CD1c-positive myeloid dendritic cell (primary cell): ENCODE measurements around the gene PDE4D.
A peak's percentile ranks its signal among the peaks of the same experiment; 100 is the strongest.

Experiments
- DNase-seq: peaks from one replicate; pipeline ENCODE4 v3.0.0-alpha.2; 2016; ENCODE audit errors: extremely low spot score

PDE4D gene

GRCh38 chr5:59209758-59210359 is 683.7 kb downstream of the PDE4D start:
- no peak for DNase-seq

GRCh38 chr5:59208474-59208873 is 685.1 kb downstream of the PDE4D start:
- no peak for DNase-seq

- no peak for DNase-seq
These were observed 686.1 kb downstream of the PDE4D start for GRCh38 chr5:59207401-59207800.

- no peak for DNase-seq
These were observed 687.4 kb downstream of the PDE4D start for GRCh38 chr5:59206132-59206581.

GRCh38 chr5:59204114-59204897 is 689.2 kb downstream of the PDE4D start:
- no peak for DNase-seq

GRCh38 chr5:59199868-59200267 is 693.7 kb downstream of the PDE4D start:
- DNase-seq, result no peak

- no peak for DNase-seq
These were observed 694.7 kb downstream of the PDE4D start for GRCh38 chr5:59198832-59199231.

- no peak for DNase-seq
These were observed 695.2 kb downstream of the PDE4D start for GRCh38 chr5:59198365-59198764.

GRCh38 chr5:59197911-59198310 is 695.6 kb downstream of the PDE4D start:
- no peak for DNase-seq

GRCh38 chr5:59193616-59194319 is 699.8 kb downstream of the PDE4D start:
- no peak for DNase-seq

- DNase-seq, result no peak
These were observed 702.8 kb downstream of the PDE4D start for GRCh38 chr5:59190746-59191145.

GRCh38 chr5:59189472-59190244 is 703.9 kb downstream of the PDE4D start:
- DNase-seq, result no peak

- peak; percentile 77 for DNase-seq
These were observed 704.9 kb downstream of the PDE4D start for GRCh38 chr5:59188419-59189225.

- no peak for DNase-seq
These were observed 705.7 kb downstream of the PDE4D start for GRCh38 chr5:59187857-59188256.

GRCh38 chr5:59186623-59187022 is 706.9 kb downstream of the PDE4D start:
- DNase-seq, result no peak

GRCh38 chr5:59185757-59186385 is 707.7 kb downstream of the PDE4D start:
- no peak for DNase-seq

- no peak for DNase-seq
These were observed 708.8 kb downstream of the PDE4D start for GRCh38 chr5:59184769-59185168.

GRCh38 chr5:59182760-59183159 is 710.8 kb downstream of the PDE4D start:
- DNase-seq, result no peak

GRCh38 chr5:59180515-59180914 is 713.0 kb downstream of the PDE4D start:
- no peak for DNase-seq

GRCh38 chr5:59179704-59180103 is 713.8 kb downstream of the PDE4D start:
- DNase-seq, result no peak

GRCh38 chr5:59178482-59178881 is 715.0 kb downstream of the PDE4D start:
- DNase-seq, result no peak
